Thoracic aorta (tissue), 2 donors: ENCODE results near the gene TPGS1. TPM values are rescaled to one million over a fixed set of nuclear protein-coding genes. Genes with fewer than 3 reads are reported as not detected.

Experiments used
- ATAC-seq: fragments of 150-250 bp; one replicate; pipeline ENCODE4 v1.8.0; 2017; ENCODE audit warnings: low read depth; ENCODE audit not compliant: insufficient number of reproducible peaks, low FRiP score
- DNase-seq: peaks from one replicate; pipeline ENCODE4 v3.0.0-alpha.2; 2020; ENCODE audit warnings: low spot score
- H3K27ac ChIP-seq, 2 donors: fragments of 200-600 bp; sonication (generic); 1 replicate in 1 of 2; 2 replicates in 1 of 2; pipeline ENCODE4 v1.5.1; 2016; ENCODE audit warnings: mild to moderate bottlenecking in 2 of 2, moderate library complexity in 2 of 2
- H3K27me3 ChIP-seq: fragments of 200-600 bp; sonication (generic); replicated peaks from 2 replicates; pipeline ENCODE4 v1.6.0; 2016; ENCODE audit warnings: mild to moderate bottlenecking; ENCODE audit not compliant: insufficient read depth
- H3K36me3 ChIP-seq: fragments of 200-600 bp; sonication (generic); one replicate; pipeline ENCODE4 v1.5.1; 2016
- H3K4me1 ChIP-seq, 2 donors: fragments of 200-600 bp; sonication (generic); 1 replicate in 1 of 2; 2 replicates in 1 of 2; pipeline versions ENCODE4 v1.5.1 to v1.6.0; 2016; ENCODE audit warnings: low read depth in 2 of 2, mild to moderate bottlenecking in 1 of 2; ENCODE audit not compliant: control insufficient read depth in 1 of 2
- H3K4me3 ChIP-seq: fragments of 200-600 bp; sonication (generic); 2 replicates; pipeline ENCODE4 v1.5.1; 2016; ENCODE audit warnings: mild to moderate bottlenecking
- H3K9me3 ChIP-seq: fragments of 200-600 bp; sonication (generic); 2 replicates; pipeline ENCODE4 v1.5.1; 2016
- CTCF ChIP-seq: fragments of 200-600 bp; sonication (generic); IDR thresholded peaks from one replicate; pipeline ENCODE4 v1.5.1; 2019; ENCODE audit warnings: antibody characterized with exemption
- total RNA-seq, 2 donors: library from RNA; depleted of rRNA; stranded (reverse); fragments of >200 nt; gene quantifications; one replicate each; pipeline versions ENCODE4 v1.1.0 to v1.2.3, GENCODE V29; 2016

TPGS1 gene
- total RNA-seq, 2 donors from 2014 or later: 34.1 to 94.1 TPM

- H3K9me3 ChIP-seq: no peaks in the 10 kb centered on the region
- no peak overlapping the region for H3K27ac ChIP-seq
- no peak overlapping the region for H3K4me3 ChIP-seq
- no peak for DNase-seq
- no peak for ATAC-seq
- no peak for TF ChIP-seq CTCF
- H3K27me3 ChIP-seq: no peaks in the 10 kb centered on the region
- peaks cover 0 to 13% of the 10 kb centered on the region in 2 donors for H3K4me1 ChIP-seq
- H3K36me3 ChIP-seq: peaks cover 58% of the 10 kb centered on the region
Observed at GRCh38 chr19:539429-540030, 32.2 kb downstream of the TPGS1 start.

- TF ChIP-seq CTCF: no peak
- Histone ChIP-seq H3K4me3 (no peak overlapping the region), H3K4me1 (no peaks in the 10 kb centered on the region), H3K27me3 (no peaks in the 10 kb centered on the region), H3K27ac (no peak overlapping the region), H3K9me3 (no peaks in the 10 kb centered on the region), H3K36me3 (peaks cover 50% of the 10 kb centered on the region)
- DNase-seq (no peak), ATAC-seq (no peak)
Observed at GRCh38 chr19:540867-541637, 33.8 kb downstream of the TPGS1 start.

GRCh38 chr19:541699-542098 lies 34.4 kb downstream of the TPGS1 start:
- DNase-seq: no peak
- peaks cover 44% of the 10 kb centered on the region for H3K36me3 ChIP-seq
- no peak for ATAC-seq

GRCh38 chr19:542173-542866 lies 35.0 kb downstream of the TPGS1 start:
- Histone ChIP-seq H3K27me3 (no peaks in the 10 kb centered on the region), H3K4me1 (no peaks in the 10 kb centered on the region), H3K36me3 (peaks cover 39% of the 10 kb centered on the region), H3K27ac (no peak overlapping the region), H3K4me3 (no peak overlapping the region), H3K9me3 (no peaks in the 10 kb centered on the region)
- ATAC-seq (no peak), DNase-seq (no peak)
- no peak for TF ChIP-seq CTCF

More at GRCh38 chr19:541699-542098, 34.4 kb downstream of the TPGS1 start:
- TF ChIP-seq CTCF: no peak
- Histone ChIP-seq H3K27ac (no peak overlapping the region), H3K27me3 (no peaks in the 10 kb centered on the region), H3K4me1 (no peaks in the 10 kb centered on the region), H3K9me3 (no peaks in the 10 kb centered on the region), H3K4me3 (no peak overlapping the region)

GRCh38 chr19:543910-544608 lies 36.8 kb downstream of the TPGS1 start, which contains the start of gene GZMM:
TSS of gene GZMM (plus strand) at chr19:544053. CDS start at chr19:544072, 19 bp downstream.
- no peak within 1 kb of the TSS for H3K4me3 ChIP-seq
- ATAC-seq: no peak
- no peaks in the 10 kb centered on the region for H3K27me3 ChIP-seq
- H3K4me1 ChIP-seq: no peaks in the 10 kb centered on the region
- TF ChIP-seq CTCF: no peak
- no peaks in the 10 kb centered on the region for H3K9me3 ChIP-seq
- H3K36me3 ChIP-seq: peaks cover 26% of the 10 kb centered on the region
- H3K27ac ChIP-seq: no peak within 1 kb of the TSS
- DNase-seq: no peak
